ENCODE data around the gene CLNS1A.

DNA sequence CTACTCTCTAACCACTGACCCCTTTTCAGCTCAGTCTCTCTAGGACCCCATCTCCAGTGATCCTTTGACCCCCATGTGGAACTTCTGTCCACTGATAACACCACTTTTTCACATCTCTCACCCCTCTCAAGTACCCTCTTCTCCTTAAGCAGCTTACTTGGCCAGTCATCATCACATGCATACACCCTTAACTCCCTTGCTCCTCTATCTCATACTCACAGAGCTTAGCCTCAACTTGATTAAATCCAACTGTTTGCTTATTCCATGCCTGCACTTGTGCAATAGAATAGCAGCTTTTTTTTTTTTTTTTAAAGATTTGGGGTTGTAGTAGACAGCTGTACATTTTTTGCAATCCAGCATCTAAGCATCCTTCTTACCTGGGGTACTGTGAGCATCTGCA, 25.7 kb downstream of the CLNS1A start:
- no peak for TF ChIP-seq CTCF (conservative IDR thresholded peaks at IDR 0.05; ENCODE audit: low read depth, low read length)
- TF ChIP-seq EZH2 (IDR thresholded peaks at IDR 0.05; ENCODE audit: low read length, unreplicated experiment): no peak
- no peak for TF ChIP-seq EZH2phosphoT487 (IDR thresholded peaks at IDR 0.05; ENCODE audit: borderline replicate concordance, low read length)

Data from PC-3 (cell line).